ENCODE measurements around the gene POM121.

DNA sequence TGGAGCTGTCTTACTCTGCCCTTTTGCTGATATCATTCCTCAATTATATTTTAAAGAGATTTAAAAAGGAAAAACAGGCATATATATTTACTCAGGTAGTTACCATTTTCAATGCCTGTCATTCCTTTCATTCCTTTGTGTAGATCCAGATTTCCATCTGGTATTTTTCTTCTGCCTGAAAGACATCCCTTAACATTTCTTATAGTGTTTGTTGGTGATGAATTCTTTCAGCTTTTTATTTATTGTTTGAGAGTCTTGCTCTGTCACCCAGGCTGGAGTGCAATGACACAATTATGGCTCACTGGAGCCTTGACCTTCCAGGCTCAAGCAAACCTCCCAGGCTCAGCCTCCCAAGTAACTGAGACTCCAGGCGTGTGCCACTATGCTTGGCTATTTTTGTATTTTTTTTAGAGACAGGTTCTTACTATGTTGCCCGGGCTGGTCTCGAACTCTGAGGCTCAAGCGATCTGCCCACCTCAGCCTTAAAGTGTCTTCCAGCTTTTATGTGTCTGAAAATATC is 5.6 kb upstream of the POM121 start:
- no peak for TF ChIP-seq SUZ12 (IDR thresholded peaks at IDR 0.05; ENCODE audit: extremely low read depth, insufficient read depth, insufficient read length)
- TF ChIP-seq ZNF274 (IDR thresholded peaks at IDR 0.05; ENCODE audit: low read depth, low read length): no peak
- no peak for TF ChIP-seq YY1 (IDR thresholded peaks at IDR 0.05; ENCODE audit: insufficient read depth, insufficient read length)
